ENCODE results near the gene TCF25. TPM values are rescaled to one million over a fixed set of nuclear protein-coding genes. Genes with fewer than 3 reads are reported as not detected.
"Not testable (repeated sequence)": the region's sequence is repeated elsewhere in the genome, so short reads cannot be mapped to it uniquely, and the experiment has no call there.

Gene TCF25, protein sequence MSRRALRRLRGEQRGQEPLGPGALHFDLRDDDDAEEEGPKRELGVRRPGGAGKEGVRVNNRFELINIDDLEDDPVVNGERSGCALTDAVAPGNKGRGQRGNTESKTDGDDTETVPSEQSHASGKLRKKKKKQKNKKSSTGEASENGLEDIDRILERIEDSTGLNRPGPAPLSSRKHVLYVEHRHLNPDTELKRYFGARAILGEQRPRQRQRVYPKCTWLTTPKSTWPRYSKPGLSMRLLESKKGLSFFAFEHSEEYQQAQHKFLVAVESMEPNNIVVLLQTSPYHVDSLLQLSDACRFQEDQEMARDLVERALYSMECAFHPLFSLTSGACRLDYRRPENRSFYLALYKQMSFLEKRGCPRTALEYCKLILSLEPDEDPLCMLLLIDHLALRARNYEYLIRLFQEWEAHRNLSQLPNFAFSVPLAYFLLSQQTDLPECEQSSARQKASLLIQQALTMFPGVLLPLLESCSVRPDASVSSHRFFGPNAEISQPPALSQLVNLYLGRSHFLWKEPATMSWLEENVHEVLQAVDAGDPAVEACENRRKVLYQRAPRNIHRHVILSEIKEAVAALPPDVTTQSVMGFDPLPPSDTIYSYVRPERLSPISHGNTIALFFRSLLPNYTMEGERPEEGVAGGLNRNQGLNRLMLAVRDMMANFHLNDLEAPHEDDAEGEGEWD
- 122 and 128 TPM in 2 replicates for total RNA-seq (2014; rRNA removed; shearing (Covaris generic))

DNA sequence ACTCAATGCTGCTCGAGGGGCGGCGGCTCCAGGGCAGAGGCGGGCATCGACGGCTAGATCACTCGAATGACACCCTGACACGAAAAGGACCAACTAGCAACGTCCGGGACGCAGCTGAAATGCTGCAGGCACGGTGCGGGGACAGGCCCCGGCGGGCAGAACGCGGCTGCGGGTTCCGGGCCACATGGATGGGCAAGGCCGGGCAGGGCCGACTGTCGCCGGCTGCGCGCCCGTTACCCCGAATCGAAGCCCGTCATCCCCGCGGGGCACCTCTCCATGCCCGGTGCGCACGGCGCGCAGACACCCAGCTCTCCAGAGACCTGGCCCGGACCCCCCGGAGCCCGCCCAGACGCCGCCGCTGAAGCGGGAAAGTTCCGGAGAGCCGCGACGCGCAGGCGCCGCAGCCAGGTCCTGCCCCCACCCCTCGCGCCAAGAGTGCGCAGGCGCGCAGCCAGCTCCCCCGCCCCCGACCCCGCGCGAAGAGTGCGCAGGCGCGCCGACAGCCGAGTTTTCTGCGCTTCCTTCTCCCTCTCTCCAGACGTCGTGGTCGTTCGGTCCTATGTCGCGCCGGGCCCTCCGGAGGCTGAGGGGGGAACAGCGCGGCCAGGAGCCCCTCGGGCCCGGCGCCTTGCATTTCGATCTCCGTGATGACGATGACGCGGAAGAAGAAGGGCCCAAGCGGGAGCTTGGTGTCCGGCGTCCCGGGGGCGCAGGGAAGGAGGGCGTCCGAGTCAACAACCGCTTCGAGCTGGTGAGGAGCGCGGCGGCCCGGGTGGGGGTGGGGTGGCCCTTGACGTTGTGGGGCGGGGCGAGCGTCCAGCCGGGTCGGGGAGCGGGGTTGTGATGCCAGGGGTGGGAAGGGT is at the start of gene TCF25:
TSS of gene TCF25 (plus strand) at position 484 of the 863 bp plus-strand sequence. CDS start at position 560, 76 bp downstream.
- H3K9me3 ChIP-seq (replicated peaks), result peaks cover under 1% of the 10 kb centered on the region; the same call in 1 of the 2 replicates
- peak; percentile 88 to 96 for DNase-seq (ENCODE audit: low read depth in 1 of 2, low spot score in 2 of 2)
- peak within 1 kb of the TSS; percentile 100 for H3K27ac ChIP-seq
- peaks cover 16% of the 10 kb centered on the region for H3K4me1 ChIP-seq (replicated peaks)
- peak within 1 kb of the TSS; percentile 97 for H3K4me3 ChIP-seq
- peaks cover 41% of the 10 kb centered on the region for H3K36me3 ChIP-seq
- no peaks in the 10 kb centered on the region for H3K27me3 ChIP-seq (replicated peaks)

DNA sequence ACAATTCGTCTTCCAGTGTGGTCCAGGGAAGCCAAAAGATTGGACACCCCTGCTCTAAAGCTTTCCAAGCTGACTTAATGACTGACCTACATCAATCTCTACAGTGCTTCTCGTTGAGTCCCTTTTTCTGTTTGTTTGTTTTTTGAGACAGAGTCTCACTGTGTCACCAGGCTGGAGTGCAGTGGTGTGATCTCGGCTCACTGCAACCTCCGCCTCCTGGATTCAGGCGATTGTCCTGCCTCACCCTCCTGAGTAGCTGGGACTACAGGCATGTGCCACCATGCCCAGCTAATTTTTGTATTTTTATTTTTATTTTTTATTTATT is 49.6 kb upstream of the TCF25 start:
- H3K36me3 ChIP-seq; H3K27me3 ChIP-seq (replicated peaks); H3K4me3 ChIP-seq; H3K9me3 ChIP-seq (replicated peaks); H3K27ac ChIP-seq: not testable (repeated sequence)
- H3K4me1 ChIP-seq (replicated peaks), result peaks cover 25% of the 10 kb centered on the region
- DNase-seq (ENCODE audit: low read depth in 1 of 2, low spot score in 2 of 2), result peak in 1 of 2 experiments; percentile 34

DNA sequence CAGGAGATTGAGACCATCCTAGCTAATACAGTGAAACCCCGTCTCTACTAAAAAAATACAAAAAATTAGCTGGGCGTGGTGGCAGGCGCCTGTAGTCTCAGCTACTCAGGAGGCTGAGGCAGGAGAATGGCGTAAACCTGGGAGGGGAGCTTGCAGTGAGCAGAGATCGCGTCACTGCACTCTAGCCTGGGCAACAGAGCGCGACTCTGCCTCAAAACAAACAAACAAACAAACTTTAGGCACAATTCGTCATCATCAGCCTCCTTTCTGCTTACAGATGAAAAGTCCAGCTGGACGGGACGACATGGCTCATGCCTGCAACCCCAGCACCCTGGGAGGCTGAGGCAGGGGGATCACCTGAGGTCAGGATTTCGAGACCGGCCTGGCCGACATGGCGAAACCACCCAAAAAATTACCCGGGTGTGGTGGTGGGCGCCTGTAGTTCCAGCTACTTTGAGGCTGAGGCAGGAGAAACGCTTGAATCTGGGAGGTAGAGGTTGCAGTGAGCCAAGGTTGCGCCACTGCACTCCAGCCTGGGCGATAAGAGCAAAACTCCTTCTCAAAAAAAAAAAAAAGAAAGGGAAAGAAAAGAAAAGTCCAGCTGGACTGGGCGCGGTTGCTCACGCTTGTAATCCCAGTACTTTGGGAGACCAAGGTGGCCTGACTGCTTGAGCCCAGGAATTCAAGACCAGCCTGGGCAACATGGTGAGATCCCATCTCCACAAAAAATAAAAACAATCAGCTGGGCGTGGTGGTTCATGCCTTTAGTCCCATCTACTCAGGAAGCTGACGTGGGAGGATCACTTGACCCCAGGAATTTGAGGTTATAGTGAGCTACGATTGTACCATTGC is 46.6 kb upstream of the TCF25 start:
- Histone ChIP-seq H3K4me1 (replicated peaks) (peaks cover 27% of the 10 kb centered on the region), H3K4me3 (no peak overlapping the region), H3K36me3 (no peaks in the 10 kb centered on the region), H3K27me3 (replicated peaks) (no peaks in the 10 kb centered on the region), H3K27ac (no peak overlapping the region), H3K9me3 (replicated peaks) (no peaks in the 10 kb centered on the region; the same call in 1 of the 2 replicates)
- no peak for DNase-seq (ENCODE audit: low read depth in 1 of 2, low spot score in 2 of 2)

DNA sequence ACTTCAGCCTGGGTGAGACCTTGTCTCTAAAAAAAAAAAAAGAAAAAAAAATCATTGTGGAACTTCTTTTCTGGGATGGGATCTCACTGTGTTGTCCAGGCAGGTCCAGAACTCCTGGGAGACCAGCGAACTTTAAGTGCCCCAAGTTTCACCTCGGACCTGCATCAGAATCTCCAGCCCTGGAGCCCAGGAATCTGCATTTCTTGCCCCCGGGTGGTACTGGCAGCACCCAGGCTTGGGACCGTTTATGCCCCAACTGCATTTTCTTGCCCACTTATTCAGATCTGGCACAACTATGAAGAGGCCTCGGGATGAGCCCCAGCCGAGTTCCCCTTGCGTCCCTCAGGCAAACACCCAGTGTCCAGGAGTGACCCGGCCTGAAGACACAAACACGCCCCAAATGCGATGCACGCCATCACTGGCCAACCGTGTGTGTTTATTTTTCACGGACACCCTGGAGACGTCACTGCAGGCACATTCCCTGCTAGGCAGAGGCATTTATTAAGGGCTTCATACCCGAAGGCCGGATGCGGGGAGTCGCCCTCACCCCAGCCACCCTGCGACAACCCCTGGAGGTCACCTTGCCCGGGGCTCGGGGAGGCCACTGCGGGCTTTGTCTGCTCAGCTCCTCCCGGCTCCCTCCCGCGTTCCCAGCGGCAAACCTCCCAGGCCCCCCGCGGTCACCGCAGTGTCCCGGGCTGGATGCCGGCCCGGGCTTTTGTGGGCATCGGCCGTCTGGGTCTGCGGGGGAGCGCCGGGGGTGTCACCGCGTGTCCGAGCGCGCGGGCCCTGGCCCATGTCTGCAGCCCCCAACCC is 45.8 kb upstream of the TCF25 start:
- H3K4me3 ChIP-seq, result peak overlapping the region; percentile 53
- DNase-seq (ENCODE audit: low read depth in 1 of 2, low spot score in 2 of 2), result peak; percentile 51 to 68
- H3K27me3 ChIP-seq (replicated peaks), result no peaks in the 10 kb centered on the region
- H3K36me3 ChIP-seq, result no peaks in the 10 kb centered on the region
- peaks cover 26% of the 10 kb centered on the region for H3K4me1 ChIP-seq (replicated peaks)
- H3K27ac ChIP-seq, result peak overlapping the region; percentile 44
- H3K9me3 ChIP-seq (replicated peaks), result no peaks in the 10 kb centered on the region; the same call in 1 of the 2 replicates

DNA sequence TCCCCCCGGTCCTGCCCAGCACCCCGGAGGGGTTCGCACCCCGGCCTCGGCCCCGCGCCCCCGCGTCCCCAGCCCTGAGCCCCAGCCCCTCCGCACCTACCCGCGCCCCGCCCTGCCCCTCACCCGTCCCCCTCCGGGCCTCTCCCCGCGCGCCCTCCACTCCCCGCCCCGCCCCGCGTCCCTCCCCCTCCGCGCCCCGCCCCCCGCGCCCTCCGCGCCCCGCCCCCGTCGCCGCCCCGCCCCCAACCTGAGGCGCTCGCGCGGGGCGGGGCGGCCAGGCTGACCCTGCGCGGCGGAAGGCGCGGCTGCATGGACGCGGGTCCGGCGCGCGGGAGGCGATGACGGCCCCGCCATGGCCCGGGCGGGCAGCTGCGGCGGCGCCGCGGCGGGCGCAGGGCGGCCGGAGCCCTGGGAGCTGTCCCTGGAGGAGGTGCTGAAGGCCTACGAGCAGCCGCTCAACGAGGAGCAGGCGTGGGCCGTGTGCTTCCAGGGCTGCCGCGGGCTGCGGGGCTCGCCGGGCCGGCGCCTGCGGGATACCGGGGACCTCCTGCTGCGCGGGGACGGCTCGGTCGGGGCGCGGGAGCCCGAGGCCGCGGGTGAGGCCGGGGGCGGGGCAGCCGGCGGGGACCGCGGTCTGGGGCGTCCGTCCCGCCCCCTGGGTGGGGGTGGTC is 45.1 kb upstream of the TCF25 start, which contains the start of gene SPIRE2:
TSS of gene SPIRE2 (plus strand) at position 277 of the 671 bp plus-strand sequence. CDS start at position 353, 76 bp downstream.
- DNase-seq (ENCODE audit: low read depth in 1 of 2, low spot score in 2 of 2), result peak; percentile 24 to 75
- H3K36me3 ChIP-seq, result no peaks in the 10 kb centered on the region
- H3K27ac ChIP-seq, result peak within 1 kb of the TSS; percentile 44

DNA sequence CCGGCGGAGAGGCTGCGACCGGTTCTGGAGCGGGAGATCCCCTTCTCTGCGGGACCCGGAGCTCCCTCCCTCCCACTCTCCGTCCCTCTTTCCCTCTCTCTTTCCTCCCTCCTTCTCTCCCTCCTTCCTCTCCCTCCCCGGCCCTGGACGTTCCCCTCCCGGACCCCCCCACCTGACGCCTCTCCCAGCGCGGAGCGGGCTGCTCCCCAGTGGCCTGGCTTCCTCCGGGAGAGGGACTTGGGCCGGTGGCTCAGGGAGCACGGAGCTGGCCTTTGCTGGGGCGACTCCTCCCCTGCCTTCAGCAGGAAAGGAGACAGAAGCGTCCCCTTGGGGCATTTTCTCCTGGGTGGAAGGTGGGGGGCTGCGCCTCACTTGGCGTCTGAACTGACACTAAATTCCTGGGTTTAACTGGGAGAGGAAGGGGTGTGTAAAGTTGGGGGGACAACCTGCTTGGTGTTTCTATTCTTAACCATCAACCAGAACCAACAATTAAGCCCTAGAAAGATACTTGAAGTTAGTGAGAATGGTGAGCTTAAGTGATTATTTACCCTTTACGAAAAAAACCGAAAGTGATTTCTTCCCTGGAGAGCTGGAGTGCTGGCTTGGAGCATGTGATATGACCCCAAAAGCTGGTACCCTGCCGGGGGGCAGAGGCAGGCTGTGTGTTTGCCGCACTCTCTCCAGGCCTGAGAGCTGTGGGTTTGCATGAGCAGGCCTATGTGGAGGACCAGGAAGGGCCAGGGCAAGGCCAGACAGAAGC is 44.3 kb upstream of the TCF25 start:
- DNase-seq (ENCODE audit: low read depth in 1 of 2, low spot score in 2 of 2), result no peak
- H3K27ac ChIP-seq, result no peak overlapping the region
- no peaks in the 10 kb centered on the region for H3K27me3 ChIP-seq (replicated peaks)
- H3K4me3 ChIP-seq, result peak overlapping the region; percentile 53
- no peaks in the 10 kb centered on the region; the same call in 1 of the 2 replicates for H3K9me3 ChIP-seq (replicated peaks)
- peaks cover 16% of the 10 kb centered on the region for H3K4me1 ChIP-seq (replicated peaks)
- no peaks in the 10 kb centered on the region for H3K36me3 ChIP-seq

More for the DNA sequence above, 45.1 kb upstream of the TCF25 start, which contains the start of gene SPIRE2:
- peak within 1 kb of the TSS; percentile 53 for H3K4me3 ChIP-seq
- H3K27me3 ChIP-seq (replicated peaks), result no peaks in the 10 kb centered on the region
- H3K4me1 ChIP-seq (replicated peaks), result peaks cover 19% of the 10 kb centered on the region
- no peaks in the 10 kb centered on the region; the same call in 1 of the 2 replicates for H3K9me3 ChIP-seq (replicated peaks)

DNA sequence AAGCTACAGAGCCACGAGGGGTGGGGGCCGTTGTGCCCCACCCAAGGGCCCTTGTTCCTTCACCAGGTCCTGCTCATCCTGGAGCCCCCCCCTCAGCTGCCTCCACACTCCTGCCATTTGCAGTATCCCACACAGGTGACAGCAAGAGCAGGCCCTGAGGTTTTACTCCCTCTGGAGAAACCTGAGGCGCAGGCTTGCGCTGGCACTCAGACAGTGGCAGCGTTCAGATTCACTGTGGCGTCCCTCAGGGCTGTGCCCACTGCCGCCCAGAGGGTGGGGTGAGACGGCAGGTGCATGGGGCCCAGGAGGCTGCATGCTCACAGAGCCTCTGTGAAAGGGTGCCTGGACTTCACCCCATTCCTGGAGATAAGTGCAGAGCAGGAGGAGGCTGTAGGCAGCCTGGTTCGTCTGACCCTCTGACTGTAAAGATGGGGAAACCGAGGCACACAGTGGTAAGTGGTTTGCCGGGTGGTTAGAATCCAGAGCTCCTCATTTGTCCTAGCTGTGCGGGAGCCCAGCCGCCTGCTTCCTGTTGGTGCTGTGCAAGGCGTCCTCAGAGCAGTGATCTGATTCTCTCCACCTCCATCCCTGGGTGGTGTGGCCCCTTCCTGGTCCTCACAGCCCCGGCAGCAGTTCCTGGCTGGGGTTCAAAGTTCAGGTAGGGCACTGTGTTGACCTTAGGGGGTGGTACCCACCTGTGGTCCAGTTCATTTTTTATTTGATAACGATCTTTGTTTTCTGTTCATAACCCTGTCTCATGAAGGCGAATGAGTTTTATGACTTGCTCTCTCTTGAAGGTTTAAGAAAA is 43.6 kb upstream of the TCF25 start:
- Histone ChIP-seq H3K27me3 (replicated peaks) (no peaks in the 10 kb centered on the region), H3K9me3 (replicated peaks) (no peaks in the 10 kb centered on the region; the same call in 1 of the 2 replicates), H3K4me3 (no peak overlapping the region), H3K27ac (no peak overlapping the region), H3K4me1 (replicated peaks) (peaks cover 16% of the 10 kb centered on the region), H3K36me3 (no peaks in the 10 kb centered on the region)
- DNase-seq (ENCODE audit: low read depth in 1 of 2, low spot score in 2 of 2), result no peak

DNA sequence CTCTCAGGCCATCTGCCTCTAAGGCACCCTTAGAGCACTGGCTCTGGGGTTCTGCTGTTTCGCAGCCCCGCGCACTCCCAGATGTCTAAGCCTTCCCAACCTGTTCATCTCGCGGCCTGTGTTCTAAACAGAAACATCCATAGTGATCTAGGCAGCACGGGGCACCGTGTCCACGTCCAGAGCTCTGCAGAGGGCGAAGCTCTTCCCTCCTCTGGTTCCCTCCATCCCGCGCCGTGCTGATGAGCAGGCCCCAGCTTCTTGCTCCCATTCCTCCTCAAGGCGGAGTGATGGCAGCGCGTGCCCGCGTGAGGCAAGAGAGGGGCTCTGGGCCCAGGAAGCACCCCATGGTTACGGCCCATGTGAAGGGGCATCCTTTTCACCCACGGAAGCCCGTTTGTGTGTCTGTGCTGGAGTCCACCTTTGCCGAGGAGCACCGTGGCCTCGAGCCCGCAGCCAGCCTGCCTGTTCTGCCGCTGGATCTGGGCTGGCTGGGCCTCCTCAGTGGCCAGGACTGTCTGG is 41.5 kb upstream of the TCF25 start:
- Histone ChIP-seq H3K4me1 (replicated peaks) (peaks cover 16% of the 10 kb centered on the region), H3K27me3 (replicated peaks) (no peaks in the 10 kb centered on the region), H3K36me3 (no peaks in the 10 kb centered on the region), H3K27ac (no peak overlapping the region), H3K9me3 (replicated peaks) (no peaks in the 10 kb centered on the region; the same call in 1 of the 2 replicates), H3K4me3 (no peak overlapping the region)
- DNase-seq (ENCODE audit: low read depth in 1 of 2, low spot score in 2 of 2), result no peak

DNA sequence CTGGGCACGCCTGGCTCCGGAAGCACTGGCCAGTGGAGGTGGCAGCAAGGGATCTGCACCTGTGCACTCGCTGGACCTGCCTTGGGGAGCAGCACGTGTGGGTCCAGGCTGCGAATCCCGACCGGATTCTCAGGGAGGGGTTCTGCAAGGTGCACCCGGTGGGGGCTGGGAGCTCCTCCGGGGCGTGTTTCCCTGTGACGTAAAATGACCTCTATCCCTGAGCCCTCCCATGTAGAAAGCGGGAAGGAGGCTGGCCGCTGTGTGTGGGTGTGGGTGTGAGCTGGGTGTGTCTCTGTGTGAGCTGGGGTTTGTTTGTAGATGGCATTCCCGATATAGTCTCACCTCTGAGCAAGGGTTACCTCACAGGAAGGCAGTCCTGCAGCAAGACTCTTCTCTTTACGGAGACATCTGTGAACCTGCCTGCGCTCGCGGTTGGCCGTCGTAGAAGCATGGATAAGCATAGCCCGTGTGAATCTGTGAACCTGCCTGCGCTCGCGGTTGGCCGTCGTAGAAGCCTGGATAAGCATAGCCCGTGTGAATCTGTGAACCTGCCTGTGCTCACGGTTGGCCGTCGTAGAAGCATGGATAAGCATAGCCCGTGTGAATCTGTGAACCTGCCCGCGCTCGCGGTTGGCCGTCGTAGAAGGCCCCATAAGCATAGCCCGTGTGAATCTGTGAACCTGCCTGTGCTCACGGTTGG is 39.6 kb upstream of the TCF25 start:
- not testable (repeated sequence) for H3K9me3 ChIP-seq (replicated peaks); H3K27ac ChIP-seq; DNase-seq (ENCODE audit: low read depth in 1 of 2, low spot score in 2 of 2); H3K4me1 ChIP-seq (replicated peaks); H3K27me3 ChIP-seq (replicated peaks); H3K4me3 ChIP-seq; H3K36me3 ChIP-seq

DNA sequence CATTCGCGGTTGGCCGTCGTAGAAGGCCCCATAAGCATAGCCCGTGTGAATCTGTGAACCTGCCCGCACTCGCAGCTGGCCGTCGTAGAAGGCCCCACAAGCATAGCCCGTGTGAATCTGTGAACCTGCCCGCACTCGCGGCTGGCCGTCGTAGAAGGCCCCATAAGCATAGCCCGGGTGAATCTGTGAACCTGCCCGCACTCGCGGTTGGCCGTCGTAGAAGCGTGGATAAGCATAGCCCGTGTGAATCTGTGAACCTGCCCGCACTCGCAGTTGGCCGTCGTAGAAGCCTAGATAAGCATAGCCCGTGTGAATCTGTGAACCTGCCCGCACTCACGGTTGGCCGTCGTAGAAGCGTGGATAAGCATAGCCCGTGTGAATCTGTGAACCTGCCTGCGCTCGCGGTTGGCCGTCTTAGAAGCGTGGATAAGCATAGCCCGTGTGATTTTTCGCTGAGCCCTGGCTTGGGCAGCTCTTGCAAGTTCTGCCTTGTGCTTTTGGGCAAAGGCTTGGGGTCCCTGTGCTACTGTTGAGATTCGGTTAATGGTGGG is 38.5 kb upstream of the TCF25 start:
- H3K9me3 ChIP-seq (replicated peaks); DNase-seq (ENCODE audit: low read depth in 1 of 2, low spot score in 2 of 2); H3K27me3 ChIP-seq (replicated peaks); H3K36me3 ChIP-seq; H3K4me3 ChIP-seq; H3K27ac ChIP-seq; H3K4me1 ChIP-seq (replicated peaks): not testable (repeated sequence)
